Measurements from ENCODE around the gene SOX1. TPM values are rescaled to one million over a fixed set of nuclear protein-coding genes. Genes with fewer than 3 reads are reported as not detected.

Gene SOX1
- total RNA-seq, 1 donor from 2014 or later: not detected

DNA sequence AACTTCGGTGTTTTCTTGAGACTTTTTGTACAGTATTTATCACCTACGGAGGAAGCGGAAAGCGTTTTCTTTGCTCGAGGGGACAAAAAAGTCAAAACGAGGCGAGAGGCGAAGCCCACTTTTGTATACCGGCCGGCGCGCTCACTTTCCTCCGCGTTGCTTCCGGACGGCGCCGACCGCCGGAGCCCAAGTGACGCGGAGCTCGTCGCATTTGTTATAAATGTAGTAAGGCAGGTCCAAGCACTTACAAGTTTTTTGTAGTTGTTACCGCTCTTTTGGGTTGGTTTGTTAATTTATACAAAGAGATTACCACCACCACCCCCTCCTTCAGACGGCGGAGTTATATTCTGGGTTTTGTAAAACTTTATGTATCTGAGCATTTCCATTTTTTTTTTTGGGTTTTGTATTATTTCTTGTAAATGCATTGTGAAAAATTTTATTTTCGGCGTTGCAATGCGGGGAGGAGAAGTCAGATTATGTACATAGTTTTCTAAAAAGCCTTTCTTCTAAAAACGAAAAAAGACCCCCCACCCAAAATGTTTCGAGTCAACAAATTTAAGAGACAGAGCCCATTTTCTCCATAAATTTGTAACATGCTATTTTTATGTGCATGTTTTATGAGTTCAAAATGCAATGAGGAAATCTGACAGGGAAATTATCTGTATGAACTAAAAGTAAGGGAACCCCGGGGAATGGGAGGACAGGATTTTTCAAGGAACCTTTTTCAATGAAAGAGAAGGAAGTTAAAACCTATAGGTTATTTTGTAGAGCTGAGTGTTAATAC is 2.3 kb downstream of the SOX1 start:
- Mint-ChIP-seq H3K27me3 (ENCODE audit: low read depth) (peaks cover 82% of the 10 kb centered on the region), H3K36me3 (no peaks in the 10 kb centered on the region), H3K9me3 (no peaks in the 10 kb centered on the region), H3K27ac (no peak overlapping the region), H3K4me3 (peak overlapping the region; percentile 22), H3K4me1 (peaks cover 21% of the 10 kb centered on the region)
- TF ChIP-seq, protein P1, sequence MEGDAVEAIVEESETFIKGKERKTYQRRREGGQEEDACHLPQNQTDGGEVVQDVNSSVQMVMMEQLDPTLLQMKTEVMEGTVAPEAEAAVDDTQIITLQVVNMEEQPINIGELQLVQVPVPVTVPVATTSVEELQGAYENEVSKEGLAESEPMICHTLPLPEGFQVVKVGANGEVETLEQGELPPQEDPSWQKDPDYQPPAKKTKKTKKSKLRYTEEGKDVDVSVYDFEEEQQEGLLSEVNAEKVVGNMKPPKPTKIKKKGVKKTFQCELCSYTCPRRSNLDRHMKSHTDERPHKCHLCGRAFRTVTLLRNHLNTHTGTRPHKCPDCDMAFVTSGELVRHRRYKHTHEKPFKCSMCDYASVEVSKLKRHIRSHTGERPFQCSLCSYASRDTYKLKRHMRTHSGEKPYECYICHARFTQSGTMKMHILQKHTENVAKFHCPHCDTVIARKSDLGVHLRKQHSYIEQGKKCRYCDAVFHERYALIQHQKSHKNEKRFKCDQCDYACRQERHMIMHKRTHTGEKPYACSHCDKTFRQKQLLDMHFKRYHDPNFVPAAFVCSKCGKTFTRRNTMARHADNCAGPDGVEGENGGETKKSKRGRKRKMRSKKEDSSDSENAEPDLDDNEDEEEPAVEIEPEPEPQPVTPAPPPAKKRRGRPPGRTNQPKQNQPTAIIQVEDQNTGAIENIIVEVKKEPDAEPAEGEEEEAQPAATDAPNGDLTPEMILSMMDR (IDR thresholded peaks at IDR 0.05; ENCODE audit: unreplicated experiment): no peak
- DNase-seq (ENCODE audit: low spot score in 2 of 2, unreplicated experiment in 2 of 2): no peak

GRCh38 chr13:112069845-112070251 is 2.9 kb downstream of the SOX1 start:
- peaks cover 21% of the 10 kb centered on the region for H3K4me1 Mint-ChIP-seq
- H3K27me3 Mint-ChIP-seq (ENCODE audit: low read depth): peaks cover 82% of the 10 kb centered on the region
- H3K36me3 Mint-ChIP-seq: no peaks in the 10 kb centered on the region
- TF ChIP-seq, protein P1 (IDR thresholded peaks at IDR 0.05; ENCODE audit: unreplicated experiment): no peak
- H3K9me3 Mint-ChIP-seq: no peaks in the 10 kb centered on the region
- H3K27ac Mint-ChIP-seq: no peak overlapping the region
- no peak for DNase-seq (ENCODE audit: low spot score in 2 of 2, unreplicated experiment in 2 of 2)
- H3K4me3 Mint-ChIP-seq: no peak overlapping the region

GRCh38 chr13:112071102-112071722 is 4.3 kb downstream of the SOX1 start:
- Mint-ChIP-seq H3K4me1 (peaks cover 19% of the 10 kb centered on the region), H3K9me3 (no peaks in the 10 kb centered on the region), H3K27ac (no peak overlapping the region), H3K36me3 (no peaks in the 10 kb centered on the region), H3K4me3 (peak overlapping the region; percentile 32), H3K27me3 (ENCODE audit: low read depth) (peaks cover 82% of the 10 kb centered on the region)
- DNase-seq (ENCODE audit: low spot score in 2 of 2, unreplicated experiment in 2 of 2): no peak
- TF ChIP-seq, protein P1 (IDR thresholded peaks at IDR 0.05; ENCODE audit: unreplicated experiment): no peak

DNA sequence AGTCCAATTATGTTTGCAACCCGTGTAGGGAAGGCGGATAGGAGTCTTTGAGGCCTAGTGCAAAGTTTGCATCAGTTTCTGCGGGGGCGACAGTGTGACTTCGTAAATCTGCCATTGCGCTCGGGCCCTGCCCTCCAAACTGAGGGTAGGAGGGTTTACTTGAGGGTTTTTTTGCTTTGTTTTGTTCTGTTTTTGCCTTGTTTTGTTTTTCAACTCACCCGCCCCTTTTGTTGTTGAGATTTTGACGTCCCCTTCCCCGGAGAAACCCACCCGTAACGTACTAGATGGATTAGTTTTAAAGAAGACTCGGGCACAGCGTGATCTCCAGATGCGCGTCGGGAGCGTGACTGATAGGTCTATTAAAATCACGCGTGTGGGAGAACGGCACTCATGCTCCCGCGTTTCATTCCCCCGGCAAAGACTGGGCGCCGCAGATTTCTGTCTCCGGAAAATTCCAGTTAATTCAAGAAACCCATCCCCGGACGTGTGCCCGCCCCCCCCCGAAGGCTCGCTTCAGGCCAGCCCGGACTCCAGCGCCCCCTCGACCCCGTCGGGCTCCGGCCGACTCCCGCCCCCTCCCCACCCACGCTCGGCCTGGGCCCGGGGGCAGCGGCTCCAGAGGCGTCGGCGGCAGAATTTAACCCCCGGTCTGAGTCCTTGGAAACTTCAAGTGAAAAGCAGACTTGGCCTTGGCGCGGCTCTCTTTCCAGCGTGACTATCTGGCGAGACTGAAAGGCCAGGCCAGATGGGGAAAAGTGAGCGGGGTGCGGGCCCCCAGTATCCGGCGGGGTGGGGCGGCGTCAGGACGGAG is 5.0 kb downstream of the SOX1 start:
- H3K27me3 Mint-ChIP-seq (ENCODE audit: low read depth): peaks cover 86% of the 10 kb centered on the region
- TF ChIP-seq, protein P1 (IDR thresholded peaks at IDR 0.05; ENCODE audit: unreplicated experiment): no peak
- peaks cover 18% of the 10 kb centered on the region for H3K4me1 Mint-ChIP-seq
- H3K27ac Mint-ChIP-seq: no peak overlapping the region
- no peak for DNase-seq (ENCODE audit: low spot score in 2 of 2, unreplicated experiment in 2 of 2)
- H3K36me3 Mint-ChIP-seq: no peaks in the 10 kb centered on the region
- H3K4me3 Mint-ChIP-seq: peak overlapping the region; percentile 42
- no peaks in the 10 kb centered on the region for H3K9me3 Mint-ChIP-seq

DNA sequence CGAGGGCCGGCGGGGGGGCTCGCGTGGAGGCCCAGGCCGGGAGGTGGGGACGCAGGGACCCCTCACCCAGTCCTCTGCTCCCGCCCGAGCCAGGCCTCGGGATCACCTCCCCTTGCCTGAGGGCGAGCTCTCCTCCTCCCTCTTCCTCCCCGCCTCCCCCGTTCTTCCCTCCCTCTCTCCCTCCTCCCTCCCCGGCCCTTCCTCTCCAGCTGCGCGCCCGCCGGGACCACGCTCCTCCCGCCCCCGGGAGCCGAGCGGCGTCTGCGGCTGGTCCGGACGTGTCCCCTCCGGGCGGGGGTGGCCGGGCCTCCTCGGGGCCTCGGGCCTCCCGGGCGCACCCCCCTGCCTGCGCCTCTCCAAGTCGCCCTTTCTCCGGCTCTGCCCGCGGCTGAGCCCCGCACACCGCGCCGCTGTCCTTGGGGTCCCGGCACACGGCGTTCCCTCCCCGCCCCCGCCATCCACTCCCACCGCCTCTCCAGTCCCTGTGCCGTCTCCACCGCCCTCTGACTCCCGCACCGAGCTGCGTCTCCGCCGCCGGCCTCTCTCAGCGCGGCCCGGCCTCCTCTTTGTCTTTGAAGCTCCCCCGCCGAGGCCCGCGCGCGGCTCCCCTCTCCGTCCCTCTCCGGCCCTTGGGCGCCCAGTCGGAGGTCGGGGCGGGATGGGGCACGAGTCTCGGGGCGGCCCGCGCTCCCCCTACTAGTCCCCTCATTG is 5.7 kb downstream of the SOX1 start:
- Mint-ChIP-seq H3K4me3 (peak overlapping the region; percentile 39), H3K9me3 (no peaks in the 10 kb centered on the region), H3K27me3 (ENCODE audit: low read depth) (peaks cover 82% of the 10 kb centered on the region), H3K36me3 (no peaks in the 10 kb centered on the region), H3K4me1 (peaks cover 18% of the 10 kb centered on the region), H3K27ac (no peak overlapping the region)
- peak in 1 of 2 experiments; percentile 44 for DNase-seq (ENCODE audit: low spot score in 2 of 2, unreplicated experiment in 2 of 2)
- TF ChIP-seq, protein P1 (IDR thresholded peaks at IDR 0.05; ENCODE audit: unreplicated experiment): no peak
